ENCODE measurements around the gene SOS2. TPM values are rescaled to one million over a fixed set of nuclear protein-coding genes. Genes with fewer than 3 reads are reported as not detected.

The SOS2 gene
- total and polyA plus RNA-seq, 2 donors (not counting 3 experiments of a cell fraction or from before 2014, with no cell fraction given), result 6.7 to 21.3 TPM

- H3K9ac ChIP-seq (replicated peaks; ENCODE audit: extremely low read depth, insufficient read depth, low read length), result no peak overlapping the region
- H3K9me3 ChIP-seq (replicated peaks; ENCODE audit: control insufficient read depth, insufficient read depth, low read length), result no peaks in the 10 kb centered on the region
- ChIA-PET POLR2A (no interaction called here), CTCF (interaction anchor here (1.1 to 1.3 kb wide), 2 partner anchors 30 to 386 kb away, joined by 3 to 4 read pairs; no protein-coding TSS in a partner anchor)
- H3K9me1 ChIP-seq (replicated peaks; ENCODE audit: control insufficient read depth, extremely low read depth, insufficient read depth, low read length), result no peaks in the 10 kb centered on the region
- H3K36me3 ChIP-seq (ENCODE audit: control insufficient read depth in 2 of 2, extremely low read depth in 1 of 2, insufficient read depth in 2 of 2, low read length in 2 of 2), result no peaks in the 10 kb centered on the region
- no peak for TF ChIP-seq EZH2 (IDR thresholded peaks at IDR 0.05; ENCODE audit: borderline replicate concordance, low read depth, low read length, severe bottlenecking)
- no peak overlapping the region for H2AFZ ChIP-seq (ENCODE audit: low read depth, low read length)
- no TSS peak for BruUV-seq (replicated peaks)
- intact Hi-C loops (cut with micrococcal nuclease) (no loop called here), dilution Hi-C loops (cut with MboI; ENCODE audit: extremely low pct_ligation_motif_present, low sequenced_read_pairs) (no loop called here)
- no peak for FAIRE-seq
- DNase-seq (ENCODE audit: low read depth, low spot score), result no peak
- H3K27ac ChIP-seq (ENCODE audit: insufficient read depth, low read depth, low read length), result no peak overlapping the region
- no peaks in the 10 kb centered on the region for H3K79me2 ChIP-seq (ENCODE audit: control insufficient read depth, insufficient read depth, low read length)
- no peaks in the 10 kb centered on the region for H4K20me1 ChIP-seq (replicated peaks; ENCODE audit: control insufficient read depth, extremely low read depth, insufficient read depth, low read length)
- H3K4me2 ChIP-seq (ENCODE audit: insufficient read depth, low read length), result no peak overlapping the region
- H3K27me3 ChIP-seq (ENCODE audit: control insufficient read depth in 2 of 2, insufficient read depth in 2 of 2, low read length in 2 of 2), result no peaks in the 10 kb centered on the region
- H3K4me3 ChIP-seq (replicated peaks in 1 of 3; ENCODE audit: insufficient read depth in 1 of 3, low read depth in 1 of 3, low read length in 3 of 3), result no peak overlapping the region
- no peaks in the 10 kb centered on the region for H3K4me1 ChIP-seq (ENCODE audit: control insufficient read depth, extremely low read depth, insufficient read depth, low read length)
Measured at GRCh38 chr14:50247245-50247644, 15.9 kb upstream of the SOS2 start.

GRCh38 chr14:50242566-50243310 lies 11.4 kb upstream of the SOS2 start:
- H3K27me3 ChIP-seq (ENCODE audit: control insufficient read depth in 2 of 2, insufficient read depth in 2 of 2, low read length in 2 of 2), result no peaks in the 10 kb centered on the region
- no TSS peak for BruUV-seq (replicated peaks)
- no peaks in the 10 kb centered on the region for H3K36me3 ChIP-seq (ENCODE audit: control insufficient read depth in 2 of 2, extremely low read depth in 1 of 2, insufficient read depth in 2 of 2, low read length in 2 of 2)
- dilution Hi-C loops (cut with MboI; ENCODE audit: extremely low pct_ligation_motif_present, low sequenced_read_pairs), result no loop called here
- no peak overlapping the region for H2AFZ ChIP-seq (ENCODE audit: low read depth, low read length)
- no peaks in the 10 kb centered on the region for H4K20me1 ChIP-seq (replicated peaks; ENCODE audit: control insufficient read depth, extremely low read depth, insufficient read depth, low read length)
- no peak overlapping the region for H3K4me3 ChIP-seq (replicated peaks in 1 of 3; ENCODE audit: insufficient read depth in 1 of 3, low read depth in 1 of 3, low read length in 3 of 3)
- no peaks in the 10 kb centered on the region for H3K79me2 ChIP-seq (ENCODE audit: control insufficient read depth, insufficient read depth, low read length)
- TF ChIP-seq MYC (IDR thresholded peaks at IDR 0.05; ENCODE audit: low read depth, low read length) (no peak), EZH2 (IDR thresholded peaks at IDR 0.05; ENCODE audit: borderline replicate concordance, low read depth, low read length, severe bottlenecking) (no peak), POLR2AphosphoS5 (IDR thresholded peaks at IDR 0.05; ENCODE audit: insufficient read depth, low read depth, low read length) (no peak), JUN (IDR thresholded peaks at IDR 0.05; ENCODE audit: borderline replicate concordance, insufficient read depth, insufficient read length, low read depth) (no peak), MAX (IDR thresholded peaks at IDR 0.05; ENCODE audit: insufficient read depth, insufficient read length) (no peak), GATA2 (IDR thresholded peaks at IDR 0.05; ENCODE audit: insufficient read depth, insufficient read length, low read depth, low read length) (no peak), POLR2A (IDR thresholded peaks at IDR 0.05; ENCODE audit: low read depth, low read length) (no peak), FOS (IDR thresholded peaks at IDR 0.05; ENCODE audit: borderline replicate concordance, insufficient read depth, low read length) (no peak), CTCF (IDR thresholded peaks at IDR 0.05; ENCODE audit: extremely low read depth in 1 of 2, insufficient read depth in 1 of 2, low read depth in 1 of 2, low read length in 2 of 2) (no peak)
- H3K4me1 ChIP-seq (ENCODE audit: control insufficient read depth, extremely low read depth, insufficient read depth, low read length), result no peaks in the 10 kb centered on the region
- H3K4me2 ChIP-seq (ENCODE audit: insufficient read depth, low read length), result no peak overlapping the region
- DNase-seq (ENCODE audit: low read depth, low spot score) (no peak), FAIRE-seq (no peak)
- H3K27ac ChIP-seq (ENCODE audit: insufficient read depth, low read depth, low read length), result no peak overlapping the region
- no peaks in the 10 kb centered on the region for H3K9me1 ChIP-seq (replicated peaks; ENCODE audit: control insufficient read depth, extremely low read depth, insufficient read depth, low read length)
- CTCF ChIA-PET, result interaction anchor here (1.2 to 1.5 kb wide), 2 partner anchors 18 to 381 kb away, joined by 3 read pairs; no protein-coding TSS in a partner anchor
- POLR2A ChIA-PET, result no interaction called here
- H3K9me3 ChIP-seq (replicated peaks; ENCODE audit: control insufficient read depth, insufficient read depth, low read length), result no peaks in the 10 kb centered on the region
- no peak overlapping the region for H3K9ac ChIP-seq (replicated peaks; ENCODE audit: extremely low read depth, insufficient read depth, low read length)
- intact Hi-C loops (cut with micrococcal nuclease), result no loop called here
